ENCODE data around the gene SYNGR2.
"Not testable (repeated sequence)": the region's sequence is repeated elsewhere in the genome, so short reads cannot be mapped to it uniquely, and the experiment has no call there.

Gene SYNGR2

GRCh38 chr17:78130437-78131101 is 37.8 kb upstream of the SYNGR2 start, which contains the start of gene TMC8:
TSS of gene TMC8 (plus strand) at chr17:78130771. CDS start at chr17:78131589, 818 bp downstream.
- FAIRE-seq: no peak

GRCh38 chr17:78131172-78132083 is 37.0 kb upstream of the SYNGR2 start:
- no peak for FAIRE-seq

DNA sequence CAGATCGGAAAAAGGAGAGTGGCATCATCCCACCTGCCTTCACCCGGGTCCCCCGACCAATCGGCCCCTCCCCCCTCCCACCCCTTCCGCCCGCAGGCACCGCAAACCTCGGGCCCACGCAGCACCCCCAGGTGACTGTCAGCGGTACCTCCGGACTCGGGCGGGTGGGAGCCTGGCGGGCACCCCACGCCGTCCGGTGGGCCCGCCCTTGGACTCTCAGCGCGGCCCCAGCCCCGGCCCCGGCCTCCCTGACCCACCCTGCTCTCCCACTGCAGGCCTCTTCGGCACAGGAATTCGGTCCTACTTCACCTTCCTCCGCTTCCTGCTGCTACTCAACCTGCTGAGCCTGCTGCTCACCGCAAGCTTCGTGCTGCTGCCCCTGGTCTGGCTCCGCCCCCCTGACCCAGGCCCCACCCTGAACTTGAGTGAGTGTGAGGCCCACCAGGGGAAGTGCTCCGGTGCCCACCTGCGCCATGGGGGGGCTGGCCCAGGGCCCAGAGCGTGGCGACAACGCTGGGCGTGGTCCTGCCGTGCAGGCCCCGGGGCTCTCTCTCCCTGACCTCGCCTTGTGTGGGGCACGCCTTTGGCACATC is 36.2 kb upstream of the SYNGR2 start:
- FAIRE-seq: no peak

GRCh38 chr17:78132767-78133178 is 35.6 kb upstream of the SYNGR2 start:
- FAIRE-seq: no peak

GRCh38 chr17:78133179-78133951 is 35.0 kb upstream of the SYNGR2 start:
- FAIRE-seq: no peak

GRCh38 chr17:78133971-78134898 is 34.1 kb upstream of the SYNGR2 start:
- no peak for FAIRE-seq

DNA sequence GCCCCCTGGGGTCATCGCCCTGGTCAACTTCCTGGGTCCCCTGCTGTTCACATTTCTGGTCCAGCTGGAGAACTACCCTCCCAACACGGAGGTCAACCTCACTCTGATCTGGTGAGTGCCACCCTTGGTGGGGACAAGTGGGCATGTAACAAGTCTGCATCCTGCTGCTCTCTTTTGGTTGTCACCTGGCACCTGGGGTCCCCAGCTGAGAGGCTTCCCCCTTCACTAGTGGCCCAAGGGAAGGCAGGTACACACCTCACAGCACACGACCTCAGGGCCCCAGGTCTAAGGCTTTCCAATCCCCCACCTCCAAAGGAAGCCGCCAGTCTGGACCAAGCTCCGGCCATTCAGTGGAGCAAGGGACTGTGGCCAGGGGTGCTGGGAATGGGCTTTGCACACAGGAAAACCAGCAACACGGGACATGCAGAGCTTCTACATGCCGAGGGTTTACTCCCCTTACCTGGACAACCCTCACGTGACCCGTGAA is 33.4 kb upstream of the SYNGR2 start:
- FAIRE-seq: no peak

DNA sequence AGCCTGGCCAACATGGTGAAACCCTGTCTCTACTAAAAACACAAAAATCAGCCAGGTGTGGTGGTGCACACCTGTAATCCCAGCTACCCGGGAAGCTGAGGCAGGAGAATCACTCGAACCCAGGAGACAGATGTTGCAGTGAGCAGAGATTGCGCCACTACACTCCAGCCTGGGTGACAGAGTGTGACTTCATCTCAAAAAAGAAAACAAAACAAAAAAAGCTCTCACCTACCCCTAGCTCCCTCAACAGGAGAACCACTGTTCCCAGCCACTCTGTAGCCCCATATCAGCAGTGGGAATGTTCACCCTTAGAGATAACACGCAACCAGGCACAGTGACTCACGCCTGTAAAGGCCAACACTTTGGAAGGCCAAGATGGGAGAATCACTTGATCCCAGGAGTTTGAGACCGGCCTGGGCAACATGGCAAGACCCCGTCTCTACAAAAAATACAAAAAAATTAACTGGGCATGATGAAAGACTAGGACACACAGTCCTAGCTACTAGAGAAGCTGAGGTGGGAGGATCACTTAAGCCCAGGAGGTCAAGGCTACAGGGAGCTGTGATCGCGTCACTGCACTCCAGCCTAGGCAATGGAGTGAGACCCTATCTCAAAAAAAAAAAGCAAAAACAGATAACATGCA is 32.4 kb upstream of the SYNGR2 start:
- FAIRE-seq: no peak

GRCh38 chr17:78137392-78138203 is 30.8 kb upstream of the SYNGR2 start:
- FAIRE-seq: no peak

DNA sequence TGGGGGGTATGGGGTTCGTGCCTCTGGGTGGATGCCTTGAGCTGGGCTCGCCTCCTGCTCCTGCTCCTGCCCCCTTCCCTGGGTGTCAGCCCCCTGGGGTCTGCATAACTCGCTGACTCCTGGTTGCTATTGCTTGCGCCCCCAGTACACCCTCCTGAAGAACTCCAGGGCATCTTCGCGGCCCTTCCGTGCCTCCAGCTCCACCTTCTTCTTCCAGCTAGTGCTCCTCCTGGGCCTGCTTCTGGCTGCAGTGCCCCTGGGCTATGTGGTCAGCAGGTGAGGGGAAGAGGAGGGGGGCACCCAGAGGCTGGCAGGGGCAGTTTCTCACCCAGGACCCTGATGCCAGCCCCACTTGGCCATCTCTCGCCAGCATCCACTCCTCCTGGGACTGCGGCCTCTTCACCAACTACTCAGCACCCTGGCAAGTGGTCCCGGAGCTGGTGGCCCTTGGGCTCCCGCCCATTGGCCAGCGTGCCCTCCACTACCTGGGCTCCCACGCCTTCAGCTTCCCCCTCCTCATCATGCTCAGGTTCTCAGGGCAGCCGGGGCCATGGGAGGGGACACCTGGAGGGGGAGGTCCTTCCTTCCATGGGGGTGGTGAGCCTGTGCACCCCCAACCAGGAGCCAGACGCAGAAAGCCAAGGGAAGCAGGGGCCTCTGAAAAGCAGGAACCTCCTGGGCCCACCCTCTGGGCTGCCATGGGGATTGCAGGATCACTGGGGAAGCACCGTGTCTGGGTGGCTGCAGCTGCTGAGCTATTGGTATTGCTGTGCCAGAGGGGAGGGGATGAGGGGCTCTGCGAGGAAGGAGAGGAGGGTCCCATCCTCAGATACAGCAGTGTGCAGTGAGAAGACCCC is 29.9 kb upstream of the SYNGR2 start:
- FAIRE-seq: no peak

DNA sequence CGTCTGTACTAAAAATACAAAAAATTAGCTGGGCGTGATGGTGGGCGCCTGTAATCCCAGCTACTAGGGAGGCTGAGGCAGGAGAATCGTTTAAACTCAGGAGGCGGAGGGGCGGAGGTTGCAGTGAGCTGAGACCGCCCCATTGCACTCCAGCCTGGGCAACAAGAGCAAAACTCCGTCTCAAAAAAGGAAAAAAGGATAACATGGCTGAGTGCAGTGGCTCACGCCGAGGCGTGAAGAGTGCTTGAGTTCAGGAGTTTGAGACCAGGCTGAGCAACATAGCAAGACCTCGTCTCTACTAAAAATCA is 28.6 kb upstream of the SYNGR2 start:
- not testable (repeated sequence) for FAIRE-seq

DNA sequence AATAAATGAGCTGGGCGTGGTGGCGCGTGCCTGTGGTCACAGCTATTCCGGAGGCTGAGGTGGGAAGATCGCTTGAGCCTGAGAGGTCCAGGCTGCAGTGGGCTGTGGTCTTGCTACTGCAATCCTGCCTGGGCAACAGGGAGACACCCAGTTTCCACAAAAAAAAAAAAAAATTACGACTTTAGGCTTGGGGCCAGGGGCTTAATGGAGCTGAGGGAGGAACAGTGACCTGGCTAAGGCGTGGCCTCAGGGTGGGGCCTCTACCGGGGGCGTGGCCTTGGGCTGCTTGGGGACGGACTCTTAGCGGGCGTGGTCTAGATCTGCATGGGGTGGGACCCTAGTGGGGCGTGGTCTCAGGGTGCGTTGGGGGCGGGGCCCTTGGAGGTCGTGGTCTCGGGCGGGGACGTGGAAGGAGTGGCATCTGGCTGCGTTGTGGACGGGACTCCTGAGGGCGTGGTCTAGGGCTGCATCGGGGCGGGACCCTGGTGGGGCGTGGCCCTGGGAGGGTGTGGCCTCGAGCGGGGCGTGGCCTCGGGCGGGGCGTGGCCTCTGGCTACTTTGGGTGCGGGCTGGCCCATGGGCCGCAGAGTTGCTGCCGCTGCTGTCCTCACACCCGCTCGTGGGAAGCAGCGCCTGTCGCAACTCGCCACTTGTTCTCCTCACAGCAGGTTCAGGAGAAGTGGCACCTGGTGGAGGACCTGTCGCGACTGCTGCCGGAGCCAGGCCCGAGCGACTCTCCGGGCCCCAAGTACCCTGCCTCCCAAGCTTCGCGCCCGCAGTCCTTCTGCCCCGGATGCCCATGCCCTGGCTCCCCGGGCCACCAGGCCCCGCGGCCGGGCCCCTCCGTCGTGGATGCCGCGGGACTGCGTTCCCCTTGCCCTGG is 28.0 kb upstream of the SYNGR2 start:
- FAIRE-seq: no peak

GRCh38 chr17:78141437-78142118 is 26.8 kb upstream of the SYNGR2 start:
- no peak for FAIRE-seq

- no peak for FAIRE-seq
Measured at GRCh38 chr17:78142119-78142861, 26.1 kb upstream of the SYNGR2 start.

DNA sequence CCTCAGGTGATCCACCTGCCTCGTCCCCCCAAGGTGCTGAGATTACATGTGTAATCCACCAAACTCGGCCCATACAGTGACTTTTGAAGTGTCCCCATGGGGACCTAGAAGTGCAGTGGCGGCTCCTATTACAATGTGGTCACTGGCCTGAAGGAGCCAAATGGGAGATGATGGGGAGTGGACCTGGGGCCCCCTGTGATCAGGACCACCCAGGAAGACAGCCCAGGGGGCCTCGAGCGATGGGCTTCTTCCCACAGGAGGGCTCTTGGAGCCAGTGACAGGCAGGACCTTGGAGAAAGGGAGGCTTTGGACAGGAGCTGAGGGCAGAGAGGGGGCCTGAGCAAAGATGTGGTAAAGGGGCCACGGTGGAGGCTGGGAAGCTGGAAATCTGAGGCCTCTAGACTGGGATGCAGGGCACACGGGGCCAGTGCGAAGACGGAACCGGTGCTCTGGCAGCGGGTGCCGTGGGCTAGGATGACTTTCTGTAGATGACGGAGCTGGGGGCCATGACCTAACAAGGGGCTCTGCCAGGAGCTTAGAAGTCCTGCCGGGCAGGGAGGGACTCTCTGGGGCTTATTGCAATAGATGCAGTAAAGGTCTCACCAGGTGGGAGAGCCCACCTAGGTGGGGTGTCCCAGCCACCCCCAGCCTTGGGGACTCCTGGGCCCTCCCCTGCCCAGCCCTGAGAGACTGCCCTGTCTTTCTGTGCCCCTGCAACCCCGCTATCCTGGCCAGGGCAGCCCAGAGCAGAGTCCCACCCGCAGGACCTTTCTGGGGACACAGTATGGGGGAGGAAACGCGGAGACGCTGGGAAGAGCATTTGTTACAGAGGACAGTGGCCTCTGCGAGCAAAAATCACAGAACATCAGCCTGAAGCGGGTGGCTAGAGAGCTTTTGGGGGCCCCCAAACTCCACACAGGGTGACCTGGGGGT is 24.9 kb upstream of the SYNGR2 start:
- no peak for FAIRE-seq

Measured in colon (tissue), 2 donors.